Measurements from ENCODE around the gene ARG2. TPM values are rescaled to one million over a fixed set of nuclear protein-coding genes. Genes with fewer than 3 reads are reported as not detected.
A peak's percentile ranks its signal among the peaks of the same experiment; 100 is the strongest.

ARG2 gene
- total RNA-seq (2022) (11.2 and 18.4 TPM in 2 replicates), Bru-seq, nascent RNA (percentile 47 among the genes with signal in this experiment), BruChase-seq, experiment 1, labeled RNA remaining after a 6-hour chase (percentile 46 among the genes with signal in this experiment), BruChase-seq, experiment 2, labeled RNA remaining after a 2-hour chase (percentile 39 among the genes with signal in this experiment)
- long read RNA-seq, transcript ARG2-201 (8 exons, 2,045 nt) = major isoform, 19 of 26 reads
- long read RNA-seq, partial matches to known transcripts = 1 of 26 reads
- long read RNA-seq, other reads (novel, unspliced or antisense) = 6 of 26 reads

DNA sequence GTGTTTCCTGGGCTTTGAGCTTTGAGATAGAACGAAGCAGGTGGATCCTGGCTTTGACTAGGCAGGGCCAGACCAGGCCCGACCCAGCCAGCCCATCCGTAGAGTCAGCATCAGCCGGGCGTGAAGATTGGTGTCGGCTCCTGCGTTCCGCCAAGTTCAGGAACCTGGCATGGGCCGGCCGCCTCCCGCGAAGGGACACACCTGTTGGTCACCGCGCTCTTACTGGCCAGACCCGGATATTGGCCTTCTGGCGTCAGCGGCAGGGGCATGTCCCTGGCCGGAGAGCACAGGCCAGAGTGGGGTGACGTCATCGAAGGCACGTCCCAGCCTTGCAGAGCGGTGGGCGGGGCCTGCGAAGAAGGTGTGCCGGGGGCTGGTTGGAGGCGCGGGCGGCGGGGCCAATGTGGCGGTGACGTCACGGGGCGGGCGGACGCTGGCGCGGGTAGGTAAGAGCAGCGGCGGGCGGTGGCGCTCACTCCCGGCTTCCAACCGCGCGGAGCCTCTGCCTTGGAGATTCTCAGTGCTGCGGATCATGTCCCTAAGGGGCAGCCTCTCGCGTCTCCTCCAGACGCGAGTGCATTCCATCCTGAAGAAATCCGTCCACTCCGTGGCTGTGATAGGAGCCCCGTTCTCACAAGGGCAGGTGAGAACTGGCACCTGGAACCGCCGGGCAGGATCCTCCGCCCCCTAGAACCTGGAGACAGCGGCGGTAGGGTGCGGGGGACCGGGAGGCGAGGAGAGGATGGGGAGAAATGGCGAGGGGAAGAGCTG lies at the start of gene ARG2:
Gene ARG2, plus strand, starts transcription at position 475 of the 771 bp plus-strand sequence. Its CDS starts 58 bp downstream, at position 533.
- Mint-ChIP-seq H3K4me1 (ENCODE audit: low read depth, unreplicated experiment) (peaks cover 21% of the 10 kb centered on the region), H3K27ac (ENCODE audit: unreplicated experiment) (peak within 1 kb of the TSS; percentile 94), H3K4me3 (ENCODE audit: low read depth, unreplicated experiment) (peak within 1 kb of the TSS; percentile 97), H3K36me3 (ENCODE audit: insufficient read depth, unreplicated experiment) (peaks cover 20% of the 10 kb centered on the region), H3K27me3 (ENCODE audit: unreplicated experiment) (peaks cover 18% of the 10 kb centered on the region), H3K9me3 (ENCODE audit: low read depth, unreplicated experiment) (no peaks in the 10 kb centered on the region)
- no TSS peak for BruUV-seq (replicated peaks)
- peak; percentile 99 for DNase-seq
- CTCF ChIA-PET = interaction anchor here (0.6 to 2.5 kb wide), 8 partner anchors 19 to 899 kb away, joined by 3 to 23 read pairs (median 6); partner anchors contain the start of gene PIGH
- intact Hi-C loops (cut with micrococcal nuclease; ENCODE audit: unreplicated experiment) = loop anchor here (1.0 to 2.0 kb wide), 2 partner anchors 48 to 85 kb away; no protein-coding TSS in a partner anchor
- TF ChIP-seq, protein P1, sequence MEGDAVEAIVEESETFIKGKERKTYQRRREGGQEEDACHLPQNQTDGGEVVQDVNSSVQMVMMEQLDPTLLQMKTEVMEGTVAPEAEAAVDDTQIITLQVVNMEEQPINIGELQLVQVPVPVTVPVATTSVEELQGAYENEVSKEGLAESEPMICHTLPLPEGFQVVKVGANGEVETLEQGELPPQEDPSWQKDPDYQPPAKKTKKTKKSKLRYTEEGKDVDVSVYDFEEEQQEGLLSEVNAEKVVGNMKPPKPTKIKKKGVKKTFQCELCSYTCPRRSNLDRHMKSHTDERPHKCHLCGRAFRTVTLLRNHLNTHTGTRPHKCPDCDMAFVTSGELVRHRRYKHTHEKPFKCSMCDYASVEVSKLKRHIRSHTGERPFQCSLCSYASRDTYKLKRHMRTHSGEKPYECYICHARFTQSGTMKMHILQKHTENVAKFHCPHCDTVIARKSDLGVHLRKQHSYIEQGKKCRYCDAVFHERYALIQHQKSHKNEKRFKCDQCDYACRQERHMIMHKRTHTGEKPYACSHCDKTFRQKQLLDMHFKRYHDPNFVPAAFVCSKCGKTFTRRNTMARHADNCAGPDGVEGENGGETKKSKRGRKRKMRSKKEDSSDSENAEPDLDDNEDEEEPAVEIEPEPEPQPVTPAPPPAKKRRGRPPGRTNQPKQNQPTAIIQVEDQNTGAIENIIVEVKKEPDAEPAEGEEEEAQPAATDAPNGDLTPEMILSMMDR (IDR thresholded peaks at IDR 0.05; ENCODE audit: unreplicated experiment) = no peak

DNA sequence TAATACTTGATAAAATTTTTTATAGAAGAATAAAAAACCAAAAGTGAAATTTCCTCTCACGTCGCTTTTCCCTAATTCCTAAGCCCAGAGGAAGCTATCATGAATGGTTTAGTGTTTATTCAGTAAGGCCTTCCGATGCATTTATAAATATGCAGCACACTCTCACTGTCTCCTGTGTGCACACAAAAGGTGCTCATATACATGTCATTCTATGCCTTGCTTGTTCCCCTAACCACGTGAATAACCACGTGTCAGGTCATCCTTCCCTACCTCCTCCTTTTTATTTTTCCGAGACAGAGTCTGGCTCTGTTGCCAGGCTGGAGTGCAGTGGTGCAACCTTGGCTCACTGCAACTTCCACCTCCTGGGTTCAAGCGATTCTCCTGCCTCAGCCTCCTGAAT lies 49.3 kb upstream of the ARG2 start:
- Mint-ChIP-seq H3K27ac (ENCODE audit: unreplicated experiment) (no peak overlapping the region), H3K36me3 (ENCODE audit: insufficient read depth, unreplicated experiment) (no peaks in the 10 kb centered on the region), H3K9me3 (ENCODE audit: low read depth, unreplicated experiment) (no peaks in the 10 kb centered on the region), H3K4me1 (ENCODE audit: low read depth, unreplicated experiment) (peaks cover 3% of the 10 kb centered on the region), H3K4me3 (ENCODE audit: low read depth, unreplicated experiment) (no peak overlapping the region), H3K27me3 (ENCODE audit: unreplicated experiment) (no peaks in the 10 kb centered on the region)
- DNase-seq = no peak
- TF ChIP-seq, protein P1 (IDR thresholded peaks at IDR 0.05; ENCODE audit: unreplicated experiment) = no peak
- CTCF ChIA-PET = interaction anchor here (0.5 to 2.8 kb wide), 7 partner anchors 8 to 1877 kb away, joined by 3 to 64 read pairs (median 5); no protein-coding TSS in a partner anchor
- intact Hi-C loops (cut with micrococcal nuclease; ENCODE audit: unreplicated experiment) = no loop called here
- BruUV-seq (replicated peaks) = no TSS peak

DNA sequence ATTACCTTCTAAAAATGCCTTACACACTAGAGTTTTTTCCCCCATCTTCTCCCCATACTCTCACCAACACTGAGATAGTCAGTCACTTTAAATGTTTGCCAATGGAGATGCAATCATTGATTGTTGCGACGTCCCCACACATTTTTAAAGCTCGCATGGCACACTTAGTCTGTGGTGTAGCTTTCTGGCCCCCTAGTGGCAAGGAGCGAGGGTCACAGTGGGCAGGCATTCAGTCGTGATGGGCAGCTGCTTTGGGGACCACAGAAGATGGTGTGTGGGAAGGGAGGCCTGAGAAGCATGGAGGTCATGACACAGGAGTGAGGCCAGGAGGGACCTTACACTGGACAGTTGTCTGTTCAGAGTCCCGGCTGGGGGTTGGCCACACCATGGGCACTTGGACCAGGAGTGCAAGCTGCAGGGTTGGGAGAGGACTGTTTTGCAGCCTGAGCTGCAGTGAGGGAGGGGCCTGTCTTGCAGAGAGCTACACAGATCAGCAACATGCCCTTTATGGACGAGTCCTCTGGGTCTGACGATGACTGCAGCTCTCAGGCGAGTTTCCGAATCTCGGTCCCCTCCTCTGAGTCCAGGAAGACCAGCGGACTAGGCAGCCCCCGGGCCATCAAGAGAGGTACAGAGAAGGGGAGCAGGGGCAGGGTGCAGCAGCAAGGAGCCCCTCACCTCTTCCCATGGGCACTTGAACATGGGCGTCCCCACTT lies 48.3 kb upstream of the ARG2 start:
- no peaks in the 10 kb centered on the region for H3K36me3 Mint-ChIP-seq (ENCODE audit: insufficient read depth, unreplicated experiment)
- TF ChIP-seq, protein P1 (IDR thresholded peaks at IDR 0.05; ENCODE audit: unreplicated experiment) = peak; percentile 73

DNA sequence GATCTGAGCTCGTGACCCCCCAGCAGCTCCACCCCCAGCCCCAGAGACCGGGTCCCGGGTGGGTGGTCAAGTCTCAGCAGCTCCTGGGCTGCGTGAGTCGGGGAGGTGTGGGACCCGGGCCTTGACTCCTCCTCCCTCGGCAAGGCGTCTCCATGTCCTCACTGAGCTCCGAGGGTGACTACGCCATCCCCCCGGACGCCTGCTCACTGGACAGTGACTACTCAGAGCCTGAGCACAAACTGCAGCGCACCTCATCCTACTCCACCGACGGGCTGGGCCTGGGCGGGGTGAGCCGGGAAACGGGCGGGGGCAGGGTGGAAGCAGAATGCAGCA lies 47.8 kb upstream of the ARG2 start:
- TF ChIP-seq, protein P1 (IDR thresholded peaks at IDR 0.05; ENCODE audit: unreplicated experiment) = no peak
- CTCF ChIA-PET = interaction anchor here (0.6 to 2.8 kb wide), 11 partner anchors 10 to 152 kb away, joined by 3 to 64 read pairs (median 5); partner anchors contain the start of gene PLEKHH1
- Mint-ChIP-seq H3K36me3 (ENCODE audit: insufficient read depth, unreplicated experiment) (no peaks in the 10 kb centered on the region), H3K9me3 (ENCODE audit: low read depth, unreplicated experiment) (no peaks in the 10 kb centered on the region), H3K27me3 (ENCODE audit: unreplicated experiment) (no peaks in the 10 kb centered on the region), H3K4me1 (ENCODE audit: low read depth, unreplicated experiment) (peaks cover 9% of the 10 kb centered on the region), H3K4me3 (ENCODE audit: low read depth, unreplicated experiment) (no peak overlapping the region), H3K27ac (ENCODE audit: unreplicated experiment) (no peak overlapping the region)
- intact Hi-C loops (cut with micrococcal nuclease; ENCODE audit: unreplicated experiment) = loop anchor here (1.0 kb wide), 2 partner anchors 46 to 145 kb away; no protein-coding TSS in a partner anchor
- BruUV-seq (replicated peaks) = no TSS peak
- no peak for DNase-seq

More for the DNA sequence above, 48.3 kb upstream of the ARG2 start:
- no TSS peak for BruUV-seq (replicated peaks)
- H3K27me3 Mint-ChIP-seq (ENCODE audit: unreplicated experiment) = no peaks in the 10 kb centered on the region
- CTCF ChIA-PET = interaction anchor here (0.6 to 2.8 kb wide), 18 partner anchors 9 to 151 kb away, joined by 3 to 64 read pairs (median 4); partner anchors contain the start of gene PLEKHH1
- peaks cover 9% of the 10 kb centered on the region for H3K4me1 Mint-ChIP-seq (ENCODE audit: low read depth, unreplicated experiment)
- no peak overlapping the region for H3K4me3 Mint-ChIP-seq (ENCODE audit: low read depth, unreplicated experiment)
- intact Hi-C loops (cut with micrococcal nuclease; ENCODE audit: unreplicated experiment) = loop anchor here (1.0 kb wide), 2 partner anchors 45 to 144 kb away; no protein-coding TSS in a partner anchor
- no peaks in the 10 kb centered on the region for H3K9me3 Mint-ChIP-seq (ENCODE audit: low read depth, unreplicated experiment)
- no peak overlapping the region for H3K27ac Mint-ChIP-seq (ENCODE audit: unreplicated experiment)
- DNase-seq = peak; percentile 68

Measured in Calu3 (cell line).